MV-4-11 (cell line): ENCODE data around the gene CDCP2.
A peak's percentile ranks its signal among the peaks of the same experiment; 100 is the strongest.
"Not testable (repeated sequence)": the region's sequence is repeated elsewhere in the genome, so short reads cannot be mapped to it uniquely, and the experiment has no call there.

ENCODE experiments used
- DNase-seq: peaks from one replicate; lab custom pipeline; 2025; lab: John Stamatoyannopoulos, UW

The CDCP2 gene

DNA sequence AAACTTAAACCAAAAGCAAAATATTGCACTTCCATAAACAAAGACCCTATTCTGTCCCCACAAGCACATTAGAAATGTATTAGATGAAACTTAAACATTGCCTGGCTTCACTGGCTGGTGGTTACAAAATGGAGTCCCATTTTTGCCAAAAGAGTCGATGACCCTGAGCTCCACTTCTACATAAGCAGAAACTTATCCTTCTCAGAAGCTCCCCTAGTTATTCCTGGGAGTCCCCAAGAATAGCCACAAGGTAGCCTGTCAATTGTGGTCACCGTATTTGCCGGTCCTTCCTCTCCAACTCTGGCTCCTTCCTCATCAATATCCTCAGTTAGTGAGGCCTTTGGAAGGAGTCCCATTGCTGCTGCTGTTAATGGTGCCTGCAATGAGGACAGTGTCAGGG is 37.3 kb downstream of the CDCP2 start:
- no peak for DNase-seq

DNA sequence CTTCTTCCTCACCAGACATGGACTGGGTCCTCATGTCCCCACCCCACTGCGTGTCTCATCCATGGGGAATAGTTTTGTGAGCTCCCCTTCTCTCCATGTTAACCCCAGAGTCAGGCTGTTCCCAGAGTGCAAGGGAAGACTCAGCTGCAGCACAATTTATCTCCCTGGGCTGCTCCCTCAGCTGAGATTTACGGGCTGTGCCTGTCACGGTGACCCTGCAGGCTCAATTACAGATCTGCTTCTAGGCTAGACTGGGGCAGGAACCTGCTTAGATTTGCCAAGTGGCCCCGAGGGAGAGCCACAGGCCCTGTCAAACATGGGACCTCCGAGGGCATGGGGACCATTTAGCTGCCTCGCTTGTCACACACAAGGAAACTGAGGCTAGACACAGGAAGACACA is 37.8 kb downstream of the CDCP2 start:
- no peak for DNase-seq

- DNase-seq: no peak
Observed at GRCh38 chr1:54114001-54114400, 38.8 kb downstream of the CDCP2 start.

- no peak for DNase-seq
Observed at GRCh38 chr1:54112705-54113368, 40.0 kb downstream of the CDCP2 start.

GRCh38 chr1:54112027-54112426 is 40.8 kb downstream of the CDCP2 start:
- no peak for DNase-seq

GRCh38 chr1:54111624-54112023 is 41.2 kb downstream of the CDCP2 start:
- DNase-seq: no peak

- DNase-seq: no peak
Observed at GRCh38 chr1:54110996-54111395, 41.8 kb downstream of the CDCP2 start.

DNA sequence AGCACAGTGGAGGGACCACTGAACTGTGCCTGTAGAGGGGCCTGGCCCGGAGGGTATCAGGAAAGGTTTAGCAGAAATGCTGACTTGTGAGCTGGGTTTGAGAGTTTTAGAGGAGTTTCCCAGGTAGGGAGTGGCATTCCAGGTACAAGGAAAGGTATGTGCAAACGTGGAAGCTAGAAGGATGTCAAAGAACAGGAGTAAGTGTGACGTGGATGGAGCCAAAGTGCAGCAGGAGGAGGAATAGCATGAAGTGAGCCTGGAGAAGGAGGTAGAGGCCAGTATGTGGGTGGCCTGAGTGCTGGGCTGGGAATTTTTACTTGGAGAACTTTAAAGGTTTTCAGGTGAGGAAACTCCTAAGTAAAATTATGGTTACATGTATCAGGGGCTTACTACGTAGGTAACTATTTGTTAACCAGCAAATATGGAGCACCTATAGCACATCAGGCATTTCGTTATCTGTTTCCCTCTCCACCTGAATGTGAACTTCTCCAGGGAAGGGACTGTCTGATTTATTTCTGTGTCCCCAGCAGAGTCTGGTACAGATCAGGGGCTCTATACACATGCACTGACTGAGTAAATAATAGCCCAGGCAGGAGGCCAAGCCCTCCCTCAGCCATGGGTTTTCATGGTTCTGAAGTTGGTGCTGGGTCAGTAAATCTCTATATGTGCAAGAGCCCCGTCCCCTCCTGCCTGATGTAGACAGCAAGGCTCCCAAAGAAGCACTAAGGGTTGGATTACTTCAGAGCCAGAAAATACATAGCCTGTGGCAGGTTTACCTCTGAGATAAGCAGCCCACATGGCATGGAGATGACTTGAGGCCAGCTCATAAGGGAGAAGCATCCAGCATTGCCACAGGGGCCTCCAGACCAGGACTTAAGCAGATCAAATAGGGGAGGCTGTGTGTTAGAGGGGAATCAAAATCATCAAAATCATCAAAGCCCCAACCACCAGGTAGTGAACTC is 43.4 kb downstream of the CDCP2 start:
- no peak for DNase-seq

DNA sequence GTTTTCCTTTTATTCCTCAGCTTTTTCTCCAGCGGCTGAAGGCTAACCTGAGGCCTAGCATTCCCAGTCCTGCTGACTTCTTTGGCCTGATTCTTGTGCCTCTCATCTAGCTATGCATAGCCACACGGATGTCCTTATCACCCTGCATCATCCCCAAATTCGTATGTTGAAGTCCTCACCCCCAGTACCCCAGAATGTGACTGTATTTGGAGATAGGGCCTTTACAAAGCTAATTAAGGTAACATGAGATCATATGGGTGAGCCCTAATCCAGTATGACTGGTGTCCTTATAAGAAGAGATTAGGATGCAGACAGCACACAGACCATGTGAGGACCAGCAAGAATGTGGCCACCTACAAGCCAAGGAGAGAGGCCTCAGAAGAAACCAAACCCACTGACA is 44.6 kb downstream of the CDCP2 start:
- no peak for DNase-seq

DNA sequence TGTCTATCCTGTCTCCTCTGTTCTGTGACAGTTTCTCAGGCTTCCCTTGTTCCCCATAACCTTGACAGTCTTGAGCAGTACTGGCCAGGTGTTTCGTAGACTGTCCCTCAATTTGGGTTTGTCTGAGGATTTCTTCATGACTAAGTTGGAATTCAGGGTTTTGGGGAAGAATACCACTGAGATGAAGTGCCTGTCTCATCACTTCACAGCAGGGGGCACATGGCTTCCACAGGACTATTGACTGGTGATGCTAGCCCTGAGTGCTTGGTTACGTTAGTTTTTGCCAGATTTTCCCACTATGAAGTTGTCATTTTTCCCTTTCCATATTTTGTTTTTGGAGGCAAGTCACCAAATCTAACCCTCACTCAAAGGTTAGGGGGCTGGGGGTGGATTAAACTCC is 45.7 kb downstream of the CDCP2 start:
- no peak for DNase-seq

DNA sequence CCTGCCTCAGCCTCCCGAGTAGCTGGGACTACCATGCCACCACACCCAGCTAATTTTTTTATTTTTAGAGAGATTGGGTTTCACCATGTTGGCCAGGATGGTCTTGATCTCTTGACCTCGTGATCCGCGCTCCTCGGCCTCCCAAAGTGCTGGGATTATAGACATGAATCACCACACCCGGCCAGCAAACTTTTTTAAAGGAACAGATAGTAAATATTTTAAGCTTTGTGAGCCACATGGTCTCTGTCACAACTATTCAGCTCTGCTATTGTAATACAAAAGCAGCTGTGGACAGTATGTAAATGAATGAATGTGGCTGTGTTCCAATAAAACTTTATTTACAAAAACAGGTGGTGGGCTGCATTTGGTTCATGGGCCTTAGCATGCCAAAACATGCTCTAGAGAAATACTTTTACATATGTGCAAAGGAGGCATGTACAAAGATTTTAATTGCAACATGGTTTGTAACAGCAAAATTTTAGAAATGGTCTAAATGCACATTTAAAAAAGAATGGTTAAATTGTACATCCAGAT is 47.0 kb downstream of the CDCP2 start:
- peak; percentile 66 for DNase-seq

GRCh38 chr1:54105080-54105479 is 47.7 kb downstream of the CDCP2 start:
- DNase-seq: no peak

- not testable (repeated sequence) for DNase-seq
Observed at GRCh38 chr1:54104613-54105012, 48.2 kb downstream of the CDCP2 start.

DNA sequence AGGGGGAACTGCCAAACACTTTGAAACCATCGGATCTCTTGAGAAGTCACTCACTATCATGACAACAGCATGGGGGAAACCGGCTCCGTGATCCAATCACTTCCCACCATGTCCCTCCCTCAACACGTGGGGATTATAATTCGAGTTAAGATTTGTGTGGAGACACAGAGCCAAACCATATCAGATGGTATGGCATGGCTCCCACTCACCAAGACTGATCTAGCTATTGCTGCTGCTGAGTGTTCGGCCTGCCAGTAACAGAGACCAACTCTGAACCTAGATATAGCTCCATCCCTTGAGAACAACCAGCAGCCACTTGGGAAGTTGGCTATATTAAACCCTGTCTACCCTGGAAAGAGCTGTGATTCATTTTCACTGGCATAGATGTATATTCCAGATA is 49.4 kb downstream of the CDCP2 start:
- no peak for DNase-seq

DNA sequence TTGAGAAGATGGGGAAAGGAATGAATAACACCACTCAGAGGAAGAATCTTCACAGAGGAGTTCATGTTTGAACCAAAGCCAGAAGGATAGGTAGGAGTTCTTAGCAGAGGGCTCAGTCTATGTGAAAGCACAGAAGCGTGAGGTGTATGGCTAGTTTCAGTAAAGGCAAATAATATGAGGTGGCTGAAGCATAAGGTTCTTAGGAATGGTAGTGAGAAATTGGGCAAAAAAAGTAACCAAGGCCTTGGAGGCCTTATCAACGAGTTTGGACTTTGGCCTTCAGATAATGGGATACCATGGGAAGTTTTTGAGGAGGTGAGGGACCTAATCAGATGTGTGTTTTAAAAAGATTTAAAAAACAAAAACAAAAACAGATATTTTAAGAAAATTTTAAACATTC is 52.3 kb downstream of the CDCP2 start:
- no peak for DNase-seq

GRCh38 chr1:54099061-54099610 is 53.7 kb downstream of the CDCP2 start:
- no peak for DNase-seq

GRCh38 chr1:54096877-54097240 is 55.9 kb downstream of the CDCP2 start:
- peak; percentile 26 for DNase-seq

- DNase-seq: no peak
Observed at GRCh38 chr1:54096227-54096876, 56.4 kb downstream of the CDCP2 start.

GRCh38 chr1:54095546-54096226 is 57.1 kb downstream of the CDCP2 start:
- DNase-seq: peak; percentile 97

- DNase-seq: not testable (repeated sequence)
Observed at GRCh38 chr1:54094730-54095105, 58.1 kb downstream of the CDCP2 start.

GRCh38 chr1:54094001-54094729 is 58.6 kb downstream of the CDCP2 start:
- no peak for DNase-seq
